ENCODE results near the gene ACOT11.

ACOT11 gene

GRCh38 chr1:54564312-54565112 lies 16.5 kb downstream of the ACOT11 start:
- no peak for DNase-seq (ENCODE audit: low read depth in 2 of 2)

GRCh38 chr1:54565113-54565501 lies 17.1 kb downstream of the ACOT11 start:
- DNase-seq (ENCODE audit: low read depth in 2 of 2), result no peak

- no peak for DNase-seq (ENCODE audit: low read depth in 2 of 2)
These were observed 18.6 kb downstream of the ACOT11 start for GRCh38 chr1:54566438-54567141.

- DNase-seq (ENCODE audit: low read depth in 2 of 2), result no peak
These were observed 19.9 kb downstream of the ACOT11 start for GRCh38 chr1:54567961-54568360.

GRCh38 chr1:54569339-54569738 lies 21.3 kb downstream of the ACOT11 start:
- no peak for DNase-seq (ENCODE audit: low read depth in 2 of 2)

- DNase-seq (ENCODE audit: low read depth in 2 of 2), result no peak
These were observed 22.1 kb downstream of the ACOT11 start for GRCh38 chr1:54570161-54570560.

- no peak for DNase-seq (ENCODE audit: low read depth in 2 of 2)
These were observed 23.3 kb downstream of the ACOT11 start for GRCh38 chr1:54571326-54571725.

- DNase-seq (ENCODE audit: low read depth in 2 of 2), result no peak
These were observed 23.9 kb downstream of the ACOT11 start for GRCh38 chr1:54571803-54572541.

- DNase-seq (ENCODE audit: low read depth in 2 of 2), result no peak
These were observed 24.5 kb downstream of the ACOT11 start for GRCh38 chr1:54572542-54572850.

GRCh38 chr1:54574158-54574778 lies 26.2 kb downstream of the ACOT11 start:
- DNase-seq (ENCODE audit: low read depth in 2 of 2), result no peak

GRCh38 chr1:54575161-54575560 lies 27.1 kb downstream of the ACOT11 start:
- no peak for DNase-seq (ENCODE audit: low read depth in 2 of 2)

- no peak for DNase-seq (ENCODE audit: low read depth in 2 of 2)
These were observed 27.7 kb downstream of the ACOT11 start for GRCh38 chr1:54575605-54576290.

GRCh38 chr1:54577612-54578011 lies 29.6 kb downstream of the ACOT11 start:
- DNase-seq (ENCODE audit: low read depth in 2 of 2), result no peak

GRCh38 chr1:54579337-54579781 lies 31.3 kb downstream of the ACOT11 start:
- DNase-seq (ENCODE audit: low read depth in 2 of 2), result no peak

- no peak for DNase-seq (ENCODE audit: low read depth in 2 of 2)
These were observed 33.0 kb downstream of the ACOT11 start for GRCh38 chr1:54580856-54581550.

GRCh38 chr1:54581621-54582035 lies 33.6 kb downstream of the ACOT11 start:
- DNase-seq (ENCODE audit: low read depth in 2 of 2), result no peak

GRCh38 chr1:54582566-54583306 lies 34.7 kb downstream of the ACOT11 start:
- no peak for DNase-seq (ENCODE audit: low read depth in 2 of 2)

GRCh38 chr1:54583307-54583686 lies 35.3 kb downstream of the ACOT11 start:
- no peak for DNase-seq (ENCODE audit: low read depth in 2 of 2)

- no peak for DNase-seq (ENCODE audit: low read depth in 2 of 2)
These were observed 35.8 kb downstream of the ACOT11 start for GRCh38 chr1:54583871-54584270.

GRCh38 chr1:54584575-54584974 lies 36.5 kb downstream of the ACOT11 start:
- DNase-seq (ENCODE audit: low read depth in 2 of 2), result no peak

Data from stimulated activated CD4-positive, alpha-beta T cell treated with anti-CD3 and anti-CD28 coated beads, Interleukin-1b, Interleukin-23, amount 100 ng/mL, for 4 hours (primary cell).